Thyroid gland (tissue), 4 donors: Measurements from ENCODE around the gene UBA6. TPM values are rescaled to one million over a fixed set of nuclear protein-coding genes. Genes with fewer than 3 reads are reported as not detected.
"Not testable (repeated sequence)": the region's sequence is repeated elsewhere in the genome, so short reads cannot be mapped to it uniquely, and the experiment has no call there.

Experiments
- DNase-seq, 2 donors: peaks; one replicate each; pipeline ENCODE4 v3.0.0-alpha.2; 2019
- H3K27ac ChIP-seq, 3 donors: fragments of 200-600 bp; sonication (generic); 1 replicate in 2 of 3; 2 replicates in 1 of 3; pipeline ENCODE4 v1.5.1; 2016 to 2019; ENCODE audit warnings: mild to moderate bottlenecking in 1 of 3, moderate library complexity in 1 of 3
- H3K27me3 ChIP-seq: fragments of 200-600 bp; sonication (generic); one replicate; pipeline ENCODE4 v1.5.1; 2019
- H3K36me3 ChIP-seq, 2 donors: fragments of 200-600 bp; sonication (generic); one replicate each; pipeline ENCODE4 v1.5.1; 2016 to 2019
- H3K4me1 ChIP-seq, 2 donors: fragments of 200-600 bp; sonication (generic); one replicate each; pipeline ENCODE4 v1.5.1; 2017 to 2019
- H3K4me3 ChIP-seq, 3 donors: fragments of 200-600 bp; sonication (generic); replicated peaks in 1 of 3; 1 replicate in 2 of 3; 2 replicates in 1 of 3; pipeline ENCODE4 v1.5.1; 2016; ENCODE audit warnings: mild to moderate bottlenecking in 1 of 3
- H3K9me3 ChIP-seq: fragments of 200-600 bp; sonication (generic); one replicate; pipeline ENCODE4 v1.5.1; 2017
- CTCF ChIP-seq, 6 experiments: fragments of 200-600 bp in 3 of 6; fragments of 450-650 bp in 3 of 6; sonication (generic) in 3 of 6; IDR thresholded peaks; one replicate each; pipeline ENCODE4 v1.5.1; 2016 to 2019; ENCODE audit warnings: antibody characterized with exemption in 6 of 6, mild to moderate bottlenecking in 2 of 6, inconsistent platforms in 1 of 6, moderate library complexity in 1 of 6
- POLR2A ChIP-seq, 2 donors: fragments of 450-650 bp; IDR thresholded peaks; one replicate each; pipeline ENCODE4 v1.6.1; 2017; ENCODE audit warnings: antibody characterized with exemption in 2 of 2, mild to moderate bottlenecking in 2 of 2, moderate library complexity in 1 of 2
- WGBS, 2 donors: methylation state at CpG; one replicate each; pipeline ENCODE4 v1.1.5; 2017; 5-methylcytosine and 5-hydroxymethylcytosine counted together
- intact Hi-C: fragments of 100-400 bp; cut with DNase I; formaldehyde crosslinking; loops from one replicate; pipeline ENCODE4 v1.15.1; 2023
- total RNA-seq, 4 donors: library from RNA; depleted of rRNA; stranded (reverse); fragments of >200 nt; gene quantifications; one replicate each; pipeline ENCODE4 v1.2.3, GENCODE V29; 2016

UBA6 gene
- total RNA-seq, 4 donors from 2014 or later, result 31.9 to 180 (median 97.5) TPM

DNA sequence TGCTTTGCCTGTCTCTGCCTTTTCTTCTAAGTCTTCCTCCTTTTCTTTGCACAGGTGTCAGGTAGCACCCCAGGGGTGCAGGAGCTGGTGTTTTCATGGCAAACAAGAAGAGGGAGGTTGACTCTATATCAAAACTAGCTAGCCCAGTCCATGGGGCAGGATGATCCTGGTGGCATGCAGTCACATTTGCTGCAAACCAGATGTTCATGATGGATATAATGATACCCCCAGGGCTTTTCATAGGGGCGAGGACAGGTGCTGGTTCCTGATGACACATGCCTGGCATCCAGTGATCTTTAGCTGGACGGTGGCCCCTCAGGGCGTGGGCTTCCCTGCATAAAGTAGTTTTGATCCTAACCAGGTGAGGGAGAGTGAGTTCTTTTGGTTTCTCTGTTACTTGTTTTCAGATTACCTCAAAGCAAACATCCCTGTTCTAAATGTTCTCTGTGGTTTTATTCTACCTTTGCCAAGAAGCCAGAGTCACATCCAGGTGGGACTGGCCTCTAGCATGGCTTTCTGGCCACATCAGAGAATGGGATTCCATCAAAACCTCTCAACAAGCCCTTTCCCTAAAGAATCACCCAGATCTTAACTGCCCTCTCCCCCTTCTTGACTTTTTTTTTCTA is 11.2 kb upstream of the UBA6 start:
- no peaks in the 10 kb centered on the region for H3K9me3 ChIP-seq
- TF ChIP-seq CTCF (IDR thresholded peaks at IDR 0.05) (no peak), POLR2A (IDR thresholded peaks at IDR 0.05) (no peak)
- no peaks in the 10 kb centered on the region for H3K36me3 ChIP-seq
- no peaks in the 10 kb centered on the region for H3K27me3 ChIP-seq
- DNase-seq, result no peak
- peaks cover 15 to 21% of the 10 kb centered on the region in 2 donors for H3K4me1 ChIP-seq
- no peak overlapping the region for H3K27ac ChIP-seq
- intact Hi-C loops, result no loop called here
- H3K4me3 ChIP-seq, result no peak overlapping the region
- WGBS, 2 donors, result 90% methylated on average over 3 of the region's 3 CpGs

DNA sequence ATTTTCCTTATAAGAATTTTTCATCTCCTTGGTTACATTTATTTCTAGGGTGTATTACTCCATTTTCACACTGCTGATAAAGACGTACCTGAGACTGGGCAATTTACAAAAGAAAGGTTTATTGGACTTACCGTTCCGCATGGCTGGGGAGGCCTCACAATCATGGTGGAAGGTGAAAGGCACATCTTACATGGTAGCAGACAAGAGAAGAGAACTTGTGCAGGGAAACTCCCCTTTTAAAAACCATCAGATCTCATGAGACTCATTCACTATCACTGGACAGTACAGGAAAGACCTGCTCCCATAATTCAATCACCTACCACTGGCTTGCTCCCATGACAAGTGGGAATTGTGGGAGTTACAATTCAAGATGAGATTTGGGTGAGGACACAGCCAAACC is 5.7 kb upstream of the UBA6 start:
- H3K4me1 ChIP-seq, H3K9me3 ChIP-seq, H3K27ac ChIP-seq, H3K36me3 ChIP-seq, intact Hi-C loops, H3K27me3 ChIP-seq, H3K4me3 ChIP-seq, DNase-seq: not testable (repeated sequence)
- WGBS, 2 donors, result 92 to 95% methylated on average over 3 of the region's 3 CpGs

GRCh38 chr4:67704843-67705242 is 3.9 kb upstream of the UBA6 start:
- no peak overlapping the region for H3K4me3 ChIP-seq
- peaks cover 8 to 13% of the 10 kb centered on the region in 2 donors for H3K4me1 ChIP-seq
- intact Hi-C loops, result no loop called here
- TF ChIP-seq POLR2A (IDR thresholded peaks at IDR 0.05) (no peak), CTCF (IDR thresholded peaks at IDR 0.05) (no peak)
- no peak overlapping the region for H3K27ac ChIP-seq
- no peaks in the 10 kb centered on the region for H3K27me3 ChIP-seq
- no peaks in the 10 kb centered on the region for H3K36me3 ChIP-seq
- no peaks in the 10 kb centered on the region for H3K9me3 ChIP-seq
- DNase-seq, result no peak
- 96 to 100% methylated on average over 2 of the region's 2 CpGs for WGBS, 2 donors

DNA sequence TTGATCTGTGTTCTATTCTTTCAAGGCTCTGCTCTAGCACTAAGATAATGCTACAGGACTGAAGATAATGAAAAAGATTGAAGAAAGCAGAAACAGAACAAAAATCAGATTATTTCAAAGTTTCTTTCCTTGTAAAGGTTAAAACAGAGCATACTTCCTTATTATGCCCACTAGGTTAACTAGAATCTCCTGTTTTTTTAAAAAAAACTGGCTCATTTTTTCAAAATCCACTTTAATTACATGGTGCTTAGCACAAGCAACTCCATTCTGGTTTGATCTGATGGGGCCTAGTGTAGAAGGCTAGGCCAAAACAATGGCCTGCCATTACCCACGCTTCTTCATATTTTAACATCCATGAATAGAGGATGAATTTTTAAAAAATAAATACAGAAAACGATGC is 1.2 kb upstream of the UBA6 start:
- no peak overlapping the region for H3K27ac ChIP-seq
- no peak for TF ChIP-seq POLR2A (IDR thresholded peaks at IDR 0.05)
- no peak for TF ChIP-seq CTCF (IDR thresholded peaks at IDR 0.05)

GRCh38 chr4:67701517-67701850 is 529 bp upstream of the UBA6 start:
- intact Hi-C loops, result no loop called here
- Histone ChIP-seq H3K4me1 (peaks cover 15 to 16% of the 10 kb centered on the region in 2 donors), H3K27ac (peak overlapping the region in 1 of 3 donors; percentile 81), H3K36me3 (no peaks in the 10 kb centered on the region), H3K9me3 (no peaks in the 10 kb centered on the region), H3K4me3 (peak overlapping the region in 2 of 3 donors; percentile 49 to 78), H3K27me3 (no peaks in the 10 kb centered on the region)
- DNase-seq, result no peak
- TF ChIP-seq POLR2A (IDR thresholded peaks at IDR 0.05) (no peak), CTCF (IDR thresholded peaks at IDR 0.05) (no peak)
- WGBS, 2 donors, result 7 to 8% methylated on average over 4 of the region's 4 CpGs

More for the DNA sequence above, 1.2 kb upstream of the UBA6 start:
- no peak for DNase-seq
- intact Hi-C loops, result no loop called here
- Histone ChIP-seq H3K9me3 (no peaks in the 10 kb centered on the region), H3K36me3 (no peaks in the 10 kb centered on the region), H3K4me3 (peak overlapping the region in 1 of 3 donors; percentile 78), H3K4me1 (peaks cover 15 to 16% of the 10 kb centered on the region in 2 donors), H3K27me3 (no peaks in the 10 kb centered on the region)
- WGBS, 2 donors, result 94 to 98% methylated on average over 2 of the region's 2 CpGs
